Erythroblast (primary cell): Measurements from ENCODE around the gene GRK2.

Source experiments
- DNase-seq, 2 experiments: peaks; one replicate each; lab custom pipeline; 2025; lab: John Stamatoyannopoulos, UW
- GATA1 ChIP-seq: IDR thresholded peaks from 2 replicates; pipeline ENCODE4 v1.6.1; 2011; ENCODE audit warnings: low read depth, mild to moderate bottlenecking, control low read depth, low read length, moderate library complexity
- POLR2A ChIP-seq: IDR thresholded peaks from 2 replicates; pipeline ENCODE4 v1.6.1; 2011; ENCODE audit warnings: mild to moderate bottlenecking, low read length

The GRK2 gene

DNA sequence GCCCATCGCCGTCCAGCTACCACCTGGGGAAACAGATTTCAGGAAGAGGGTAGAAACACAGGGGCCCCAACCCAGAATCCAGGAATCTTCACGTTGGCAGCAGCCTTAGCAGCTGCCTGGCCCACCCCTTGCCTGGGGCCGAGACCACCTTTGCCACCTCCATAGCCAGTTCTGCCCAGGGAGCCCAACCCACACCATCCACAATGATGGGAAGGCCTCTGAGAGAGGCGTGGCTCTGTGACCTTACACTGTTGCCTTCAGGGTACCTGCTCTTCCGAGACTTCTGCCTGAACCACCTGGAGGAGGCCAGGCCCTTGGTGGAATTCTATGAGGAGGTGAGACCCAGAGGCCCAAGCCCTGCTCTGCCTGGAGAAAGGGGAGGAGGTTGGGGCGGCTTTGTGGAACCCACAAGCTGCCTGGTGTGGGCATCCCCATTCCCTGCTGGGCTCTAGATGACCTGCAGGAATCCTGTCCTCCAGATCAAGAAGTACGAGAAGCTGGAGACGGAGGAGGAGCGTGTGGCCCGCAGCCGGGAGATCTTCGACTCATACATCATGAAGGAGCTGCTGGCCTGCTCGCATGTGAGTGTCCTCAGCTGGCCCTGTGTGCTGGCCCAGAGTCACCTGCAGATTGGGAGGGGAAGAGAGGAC is 12.8 kb downstream of the GRK2 start:
- DNase-seq: no peak
- TF ChIP-seq POLR2A (no peak), GATA1 (no peak)

DNA sequence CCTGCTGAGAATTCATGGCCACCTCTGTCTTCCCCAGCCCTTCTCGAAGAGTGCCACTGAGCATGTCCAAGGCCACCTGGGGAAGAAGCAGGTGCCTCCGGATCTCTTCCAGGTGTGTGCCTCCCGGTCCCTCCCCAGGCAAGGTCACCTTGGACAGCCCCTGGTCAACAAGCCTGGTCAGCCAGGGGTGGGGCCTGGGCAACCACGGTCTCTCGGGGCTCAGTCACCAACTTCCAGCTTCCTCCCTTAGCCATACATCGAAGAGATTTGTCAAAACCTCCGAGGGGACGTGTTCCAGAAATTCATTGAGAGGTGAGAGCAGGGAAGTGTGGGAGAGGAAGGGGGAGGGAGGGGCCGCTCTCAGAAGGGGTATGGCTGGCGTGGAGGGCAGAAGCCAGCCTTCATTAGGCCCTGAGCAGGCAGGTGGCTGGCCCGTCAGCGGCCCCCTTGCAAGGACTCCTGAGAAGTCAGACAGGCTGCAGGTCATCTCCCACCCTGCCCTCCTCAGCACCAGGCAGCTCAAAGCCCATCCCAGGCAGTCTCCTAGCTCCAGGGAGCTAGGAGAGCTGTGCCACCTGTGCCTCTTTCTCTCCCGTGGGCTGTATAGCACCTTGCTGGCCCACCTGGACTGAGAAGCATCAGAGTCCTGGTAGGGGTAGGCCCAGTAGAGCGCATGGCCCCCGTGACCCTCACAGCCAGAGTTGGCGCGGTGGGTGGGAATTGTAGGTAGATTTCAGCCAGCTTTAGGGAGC is 13.5 kb downstream of the GRK2 start:
- DNase-seq: no peak

DNA sequence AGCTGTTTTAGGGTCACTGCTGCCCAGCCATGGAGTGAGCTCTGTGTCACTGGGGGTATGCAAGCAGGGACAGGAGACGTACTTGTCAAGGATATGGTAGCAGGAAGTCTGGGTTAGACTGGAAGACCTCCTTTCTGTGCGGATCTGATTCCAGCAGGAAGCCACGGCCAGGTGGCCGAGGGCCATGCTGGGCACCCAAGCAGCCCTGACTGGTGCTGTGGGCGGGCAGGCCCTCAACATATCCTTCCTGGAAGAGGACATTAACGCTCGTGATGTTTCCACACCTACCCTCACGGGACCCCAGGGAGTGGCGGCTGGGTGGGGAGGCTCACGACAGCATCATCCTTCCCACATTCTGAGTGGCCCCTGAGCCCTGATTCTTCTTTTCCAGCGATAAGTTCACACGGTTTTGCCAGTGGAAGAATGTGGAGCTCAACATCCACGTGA is 14.1 kb downstream of the GRK2 start:
- DNase-seq: no peak

More for the DNA sequence above, 13.5 kb downstream of the GRK2 start:
- no peak for TF ChIP-seq GATA1
- TF ChIP-seq POLR2A: no peak

DNA sequence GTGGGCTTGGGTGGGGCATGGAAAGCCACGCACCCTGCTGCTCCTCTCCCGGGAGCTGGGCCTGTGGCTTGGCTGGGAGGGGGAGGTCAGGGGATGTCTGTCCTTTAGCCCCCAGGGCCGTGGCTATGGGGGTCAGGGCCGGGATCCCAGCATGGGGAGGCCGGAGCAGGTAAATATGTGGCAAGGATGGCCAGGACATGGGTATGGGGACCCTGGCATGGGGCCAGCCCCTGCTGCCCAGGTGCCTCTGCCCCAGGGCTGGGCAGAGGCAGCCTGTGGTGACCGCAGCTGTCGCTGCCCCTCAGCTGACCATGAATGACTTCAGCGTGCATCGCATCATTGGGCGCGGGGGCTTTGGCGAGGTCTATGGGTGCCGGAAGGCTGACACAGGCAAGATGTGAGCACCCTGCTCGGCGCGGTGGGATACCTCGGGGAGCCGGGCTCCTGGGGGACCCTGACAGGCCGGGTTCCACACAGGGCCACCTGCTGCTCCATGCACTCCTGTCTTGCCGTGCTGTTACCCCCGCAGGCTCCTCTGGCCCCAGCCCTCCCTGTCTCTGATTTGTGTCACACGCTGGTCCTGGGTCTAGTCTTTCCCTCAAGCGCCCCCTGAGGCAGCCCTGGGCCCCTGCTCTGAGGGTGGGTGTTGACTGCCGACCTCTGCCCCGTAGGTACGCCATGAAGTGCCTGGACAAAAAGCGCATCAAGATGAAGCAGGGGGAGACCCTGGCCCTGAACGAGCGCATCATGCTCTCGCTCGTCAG is 14.7 kb downstream of the GRK2 start:
- TF ChIP-seq GATA1 (no peak), POLR2A (no peak)
- no peak for DNase-seq

More for the DNA sequence above, 14.1 kb downstream of the GRK2 start:
- TF ChIP-seq POLR2A (no peak), GATA1 (no peak)

DNA sequence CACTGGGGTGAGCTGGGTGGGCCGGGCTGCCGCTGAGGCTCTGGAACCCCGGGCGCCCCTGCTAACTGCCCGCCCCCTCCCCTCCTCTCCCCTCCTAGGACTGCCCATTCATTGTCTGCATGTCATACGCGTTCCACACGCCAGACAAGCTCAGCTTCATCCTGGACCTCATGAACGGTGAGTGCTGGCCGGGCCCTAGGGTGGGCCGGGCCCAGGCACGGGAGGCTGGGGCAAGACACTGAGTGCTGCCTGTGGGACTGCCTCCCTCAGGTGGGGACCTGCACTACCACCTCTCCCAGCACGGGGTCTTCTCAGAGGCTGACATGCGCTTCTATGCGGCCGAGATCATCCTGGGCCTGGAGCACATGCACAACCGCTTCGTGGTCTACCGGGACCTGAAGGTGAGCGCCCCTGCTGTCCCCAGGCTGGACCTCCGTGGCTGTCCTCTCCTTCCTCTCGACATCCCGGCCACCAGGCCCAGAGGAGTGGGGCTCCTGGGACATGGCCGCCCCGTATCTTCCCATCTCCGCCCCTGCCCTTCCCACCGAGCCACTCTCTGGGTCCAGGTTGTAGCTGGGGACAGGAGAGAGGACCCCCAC is 15.4 kb downstream of the GRK2 start:
- DNase-seq: no peak
- TF ChIP-seq GATA1 (no peak), POLR2A (no peak)

DNA sequence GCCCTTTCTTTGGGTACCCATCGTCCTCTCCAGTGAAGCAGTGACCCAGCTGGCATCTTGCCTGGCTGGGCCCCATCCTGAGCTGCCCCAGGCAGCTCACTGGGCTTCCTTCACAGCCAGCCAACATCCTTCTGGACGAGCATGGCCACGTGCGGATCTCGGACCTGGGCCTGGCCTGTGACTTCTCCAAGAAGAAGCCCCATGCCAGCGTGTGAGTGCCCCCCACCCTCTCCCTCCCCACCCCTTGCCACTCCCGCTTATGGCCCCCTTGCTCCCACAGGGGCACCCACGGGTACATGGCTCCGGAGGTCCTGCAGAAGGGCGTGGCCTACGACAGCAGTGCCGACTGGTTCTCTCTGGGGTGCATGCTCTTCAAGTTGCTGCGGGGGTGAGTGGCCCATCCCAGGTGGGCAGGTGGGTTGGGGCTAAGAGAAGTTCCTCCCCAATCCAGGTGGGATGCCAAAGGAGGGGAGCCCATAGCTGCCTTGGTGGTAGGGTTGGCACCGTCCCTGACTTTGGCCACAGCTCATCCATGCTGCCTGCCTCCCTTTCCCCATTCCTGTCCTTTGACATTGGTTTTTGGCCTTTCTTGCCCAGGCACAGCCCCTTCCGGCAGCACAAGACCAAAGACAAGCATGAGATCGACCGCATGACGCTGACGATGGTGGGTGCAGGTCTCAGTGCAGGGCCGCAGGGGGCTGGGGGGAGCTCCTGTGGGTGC is 16.0 kb downstream of the GRK2 start:
- DNase-seq: no peak
- TF ChIP-seq POLR2A (no peak), GATA1 (no peak)

DNA sequence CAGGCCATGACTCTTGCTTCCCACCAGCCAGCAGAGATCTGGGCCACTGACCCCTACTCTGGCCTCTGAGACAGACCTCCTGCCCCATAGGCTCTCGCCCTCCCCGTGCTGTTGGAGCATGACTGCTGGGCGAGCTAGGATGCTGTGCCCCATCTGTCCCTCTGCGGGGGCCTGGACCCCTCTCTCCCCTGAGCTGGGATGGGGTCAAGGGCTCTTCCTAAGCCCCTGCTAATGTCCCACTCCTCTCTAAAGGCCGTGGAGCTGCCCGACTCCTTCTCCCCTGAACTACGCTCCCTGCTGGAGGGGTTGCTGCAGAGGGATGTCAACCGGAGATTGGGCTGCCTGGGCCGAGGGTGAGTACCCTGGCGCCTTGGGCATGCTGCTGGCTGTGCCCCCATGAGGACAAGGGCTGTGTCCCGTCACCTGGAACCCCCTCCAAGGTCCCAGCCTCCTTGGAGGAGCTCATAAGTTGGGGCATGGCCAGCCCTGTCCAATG is 16.7 kb downstream of the GRK2 start:
- DNase-seq: no peak
- TF ChIP-seq POLR2A (no peak), GATA1 (no peak)

DNA sequence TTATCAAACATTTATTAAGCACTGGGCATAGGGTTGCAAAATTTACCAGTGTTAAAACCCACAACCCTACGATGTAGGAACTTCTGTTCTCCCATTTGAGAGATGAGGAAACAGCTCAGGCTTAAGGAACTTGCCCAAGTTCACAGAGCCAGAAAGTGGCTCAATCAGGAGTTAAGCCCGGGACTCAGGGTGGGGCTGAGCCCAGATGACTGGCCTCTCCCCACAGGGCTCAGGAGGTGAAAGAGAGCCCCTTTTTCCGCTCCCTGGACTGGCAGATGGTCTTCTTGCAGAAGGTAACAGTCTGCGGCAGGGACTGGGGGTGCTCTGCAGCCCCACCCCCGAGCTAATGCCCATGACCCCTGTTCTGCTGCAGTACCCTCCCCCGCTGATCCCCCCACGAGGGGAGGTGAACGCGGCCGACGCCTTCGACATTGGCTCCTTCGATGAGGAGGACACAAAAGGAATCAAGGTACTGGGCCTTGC is 17.2 kb downstream of the GRK2 start:
- TF ChIP-seq POLR2A (no peak), GATA1 (no peak)
- DNase-seq: no peak

DNA sequence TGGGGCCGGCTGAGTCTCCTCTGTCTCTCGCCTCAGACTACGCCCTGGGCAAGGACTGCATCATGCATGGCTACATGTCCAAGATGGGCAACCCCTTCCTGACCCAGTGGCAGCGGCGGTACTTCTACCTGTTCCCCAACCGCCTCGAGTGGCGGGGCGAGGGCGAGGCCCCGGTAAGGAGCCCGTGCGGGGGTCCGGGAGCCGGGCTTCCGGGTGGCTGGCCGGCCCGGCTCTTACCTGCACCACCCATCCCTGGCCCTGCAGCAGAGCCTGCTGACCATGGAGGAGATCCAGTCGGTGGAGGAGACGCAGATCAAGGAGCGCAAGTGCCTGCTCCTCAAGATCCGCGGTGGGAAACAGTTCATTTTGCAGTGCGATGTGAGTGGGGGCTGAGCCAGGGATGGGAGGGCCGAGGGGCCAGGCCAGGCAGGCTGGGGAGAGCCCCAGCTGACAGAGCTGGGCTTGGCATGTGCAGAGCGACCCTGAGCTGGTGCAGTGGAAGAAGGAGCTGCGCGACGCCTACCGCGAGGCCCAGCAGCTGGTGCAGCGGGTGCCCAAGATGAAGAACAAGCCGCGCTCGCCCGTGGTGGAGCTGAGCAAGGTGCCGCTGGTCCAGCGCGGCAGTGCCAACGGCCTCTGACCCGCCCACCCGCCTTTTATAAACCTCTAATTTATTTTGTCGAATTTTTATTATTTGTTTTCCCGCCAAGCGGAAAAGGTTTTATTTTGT is 18.7 kb downstream of the GRK2 start:
- no peak for DNase-seq
- no peak for TF ChIP-seq GATA1
- TF ChIP-seq POLR2A: no peak

DNA sequence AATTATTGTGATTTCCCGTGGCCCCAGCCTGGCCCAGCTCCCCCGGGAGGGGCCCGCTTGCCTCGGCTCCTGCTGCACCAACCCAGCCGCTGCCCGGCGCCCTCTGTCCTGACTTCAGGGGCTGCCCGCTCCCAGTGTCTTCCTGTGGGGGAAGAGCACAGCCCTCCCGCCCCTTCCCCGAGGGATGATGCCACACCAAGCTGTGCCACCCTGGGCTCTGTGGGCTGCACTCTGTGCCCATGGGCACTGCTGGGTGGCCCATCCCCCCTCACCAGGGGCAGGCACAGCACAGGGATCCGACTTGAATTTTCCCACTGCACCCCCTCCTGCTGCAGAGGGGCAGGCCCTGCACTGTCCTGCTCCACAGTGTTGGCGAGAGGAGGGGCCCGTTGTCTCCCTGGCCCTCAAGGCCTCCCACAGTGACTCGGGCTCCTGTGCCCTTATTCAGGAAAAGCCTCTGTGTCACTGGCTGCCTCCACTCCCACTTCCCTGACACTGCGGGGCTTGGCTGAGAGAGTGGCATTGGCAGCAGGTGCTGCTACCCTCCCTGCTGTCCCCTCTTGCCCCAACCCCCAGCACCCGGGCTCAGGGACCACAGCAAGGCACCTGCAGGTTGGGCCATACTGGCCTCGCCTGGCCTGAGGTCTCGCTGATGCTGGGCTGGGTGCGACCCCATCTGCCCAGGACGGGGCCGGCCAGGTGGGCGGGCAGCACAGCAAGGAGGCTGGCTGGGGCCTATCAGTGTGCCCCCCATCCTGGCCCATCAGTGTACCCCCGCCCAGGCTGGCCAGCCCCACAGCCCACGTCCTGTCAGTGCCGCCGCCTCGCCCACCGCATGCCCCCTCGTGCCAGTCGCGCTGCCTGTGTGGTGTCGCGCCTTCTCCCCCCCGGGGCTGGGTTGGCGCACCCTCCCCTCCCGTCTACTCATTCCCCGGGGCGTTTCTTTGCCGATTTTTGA is 19.5 kb downstream of the GRK2 start:
- no peak for DNase-seq
- TF ChIP-seq GATA1 (no peak), POLR2A (no peak)
